Measurements from ENCODE around the gene AGAP2.

AGAP2 gene

GRCh38 chr12:57708296-57708695 is 30.2 kb downstream of the AGAP2 start:
- H4K20me1 ChIP-seq (ENCODE audit: insufficient read depth, low read length, poor library complexity, severe bottlenecking): no peaks in the 10 kb centered on the region
- no peaks in the 10 kb centered on the region for H3F3A ChIP-seq (ENCODE audit: low read depth)
- no peak overlapping the region for H3K4me3 ChIP-seq (ENCODE audit: low read length, poor library complexity, severe bottlenecking)
- H3K4me1 ChIP-seq (ENCODE audit: insufficient read depth, low read length, poor library complexity, severe bottlenecking): no peaks in the 10 kb centered on the region
- no peak overlapping the region for H2AFZ ChIP-seq (ENCODE audit: low read length)
- H3K9me3 ChIP-seq (ENCODE audit: insufficient read depth, low read depth, low read length): no peaks in the 10 kb centered on the region
- H3K4me2 ChIP-seq (ENCODE audit: low read depth, low read length, poor library complexity, severe bottlenecking): no peak overlapping the region
- H3K36me3 ChIP-seq (ENCODE audit: insufficient read depth, low read length): 0 out of 2 replicates have a peak, but pooled peaks cover 3% of the 10 kb centered on the region
- H3K9ac ChIP-seq (ENCODE audit: low read depth, low read length, poor library complexity, severe bottlenecking): no peak overlapping the region
- no peak for TF ChIP-seq EZH2phosphoT487 (IDR thresholded peaks at IDR 0.05; ENCODE audit: borderline replicate concordance)
- TF ChIP-seq CTCF (conservative IDR thresholded peaks at IDR 0.05; ENCODE audit: low read length): no peak
- H3K9me2 ChIP-seq (replicated peaks; ENCODE audit: low read depth, low read length): no peaks in the 10 kb centered on the region
- no peaks in the 10 kb centered on the region for H3K79me2 ChIP-seq (ENCODE audit: insufficient read depth, low read length)
- H3K27me3 ChIP-seq (ENCODE audit: insufficient read depth, low read length, poor library complexity, severe bottlenecking): no peaks in the 10 kb centered on the region

GRCh38 chr12:57707250-57707649 is 31.3 kb downstream of the AGAP2 start:
- Histone ChIP-seq H4K20me1 (ENCODE audit: insufficient read depth, low read length, poor library complexity, severe bottlenecking) (no peaks in the 10 kb centered on the region), H3K4me2 (ENCODE audit: low read depth, low read length, poor library complexity, severe bottlenecking) (no peak overlapping the region), H3K4me3 (ENCODE audit: low read length, poor library complexity, severe bottlenecking) (no peak overlapping the region), H2AFZ (ENCODE audit: low read length) (no peak overlapping the region), H3K79me2 (ENCODE audit: insufficient read depth, low read length) (no peaks in the 10 kb centered on the region), H3K27me3 (ENCODE audit: insufficient read depth, low read length, poor library complexity, severe bottlenecking) (no peaks in the 10 kb centered on the region), H3K9me3 (ENCODE audit: insufficient read depth, low read depth, low read length) (no peaks in the 10 kb centered on the region), H3F3A (ENCODE audit: low read depth) (no peaks in the 10 kb centered on the region), H3K9me2 (replicated peaks; ENCODE audit: low read depth, low read length) (no peaks in the 10 kb centered on the region), H3K36me3 (ENCODE audit: insufficient read depth, low read length) (0 out of 2 replicates have a peak, but pooled peaks cover 3% of the 10 kb centered on the region), H3K4me1 (ENCODE audit: insufficient read depth, low read length, poor library complexity, severe bottlenecking) (no peaks in the 10 kb centered on the region), H3K9ac (ENCODE audit: low read depth, low read length, poor library complexity, severe bottlenecking) (no peak overlapping the region)
- TF ChIP-seq CTCF (conservative IDR thresholded peaks at IDR 0.05; ENCODE audit: low read length) (no peak), EZH2phosphoT487 (IDR thresholded peaks at IDR 0.05; ENCODE audit: borderline replicate concordance) (no peak)

- peaks cover 4% of the 10 kb centered on the region for H4K20me1 ChIP-seq (ENCODE audit: insufficient read depth, low read length, poor library complexity, severe bottlenecking)
- H3K9me2 ChIP-seq (replicated peaks; ENCODE audit: low read depth, low read length): no peaks in the 10 kb centered on the region
- TF ChIP-seq CTCF (conservative IDR thresholded peaks at IDR 0.05; ENCODE audit: low read length) (no peak), EZH2phosphoT487 (IDR thresholded peaks at IDR 0.05; ENCODE audit: borderline replicate concordance) (no peak)
- no peaks in the 10 kb centered on the region for H3F3A ChIP-seq (ENCODE audit: low read depth)
- no peaks in the 10 kb centered on the region for H3K9me3 ChIP-seq (ENCODE audit: insufficient read depth, low read depth, low read length)
- H3K9ac ChIP-seq (ENCODE audit: low read depth, low read length, poor library complexity, severe bottlenecking): no peak overlapping the region
- H3K27me3 ChIP-seq (ENCODE audit: insufficient read depth, low read length, poor library complexity, severe bottlenecking): no peaks in the 10 kb centered on the region
- H3K4me2 ChIP-seq (ENCODE audit: low read depth, low read length, poor library complexity, severe bottlenecking): no peak overlapping the region
- H3K36me3 ChIP-seq (ENCODE audit: insufficient read depth, low read length): peaks cover 13% of the 10 kb centered on the region; the same call in 1 of the 2 replicates
- H3K4me3 ChIP-seq (ENCODE audit: low read length, poor library complexity, severe bottlenecking): no peak overlapping the region
- no peak overlapping the region for H2AFZ ChIP-seq (ENCODE audit: low read length)
- H3K4me1 ChIP-seq (ENCODE audit: insufficient read depth, low read length, poor library complexity, severe bottlenecking): no peaks in the 10 kb centered on the region
- peaks cover 9% of the 10 kb centered on the region; the same call in 1 of the 2 replicates for H3K79me2 ChIP-seq (ENCODE audit: insufficient read depth, low read length)
Measured at GRCh38 chr12:57700317-57700716, 38.2 kb downstream of the AGAP2 start.

Measured in Loucy (cell line).